Astrocyte of the spinal cord (primary cell): ENCODE results near the gene LSM7.
A peak's percentile ranks its signal among the peaks of the same experiment; 100 is the strongest.

Source experiments
- DNase-seq: peaks from one replicate; pipeline ENCODE4 v3.0.0; 2011; ENCODE audit warnings: low read depth, low spot score
- H3K4me3 ChIP-seq: 2 replicates; pipeline ENCODE4 v1.5.1; 2011; ENCODE audit warnings: low read depth, mild to moderate bottlenecking, low read length, moderate library complexity
- in situ Hi-C: cut with HindIII; loops from 2 replicates; pipeline ENCODE4 v1.10.0; 2017; ENCODE audit warnings: low sequenced_read_pairs
- TF ChIP-seq, protein P1 (sequence below): IDR thresholded peaks from 2 replicates; pipeline ENCODE4 v1.5.1; 2012; ENCODE audit warnings: low read depth, mild to moderate bottlenecking, low read length, inconsistent platforms

The LSM7 gene

DNA sequence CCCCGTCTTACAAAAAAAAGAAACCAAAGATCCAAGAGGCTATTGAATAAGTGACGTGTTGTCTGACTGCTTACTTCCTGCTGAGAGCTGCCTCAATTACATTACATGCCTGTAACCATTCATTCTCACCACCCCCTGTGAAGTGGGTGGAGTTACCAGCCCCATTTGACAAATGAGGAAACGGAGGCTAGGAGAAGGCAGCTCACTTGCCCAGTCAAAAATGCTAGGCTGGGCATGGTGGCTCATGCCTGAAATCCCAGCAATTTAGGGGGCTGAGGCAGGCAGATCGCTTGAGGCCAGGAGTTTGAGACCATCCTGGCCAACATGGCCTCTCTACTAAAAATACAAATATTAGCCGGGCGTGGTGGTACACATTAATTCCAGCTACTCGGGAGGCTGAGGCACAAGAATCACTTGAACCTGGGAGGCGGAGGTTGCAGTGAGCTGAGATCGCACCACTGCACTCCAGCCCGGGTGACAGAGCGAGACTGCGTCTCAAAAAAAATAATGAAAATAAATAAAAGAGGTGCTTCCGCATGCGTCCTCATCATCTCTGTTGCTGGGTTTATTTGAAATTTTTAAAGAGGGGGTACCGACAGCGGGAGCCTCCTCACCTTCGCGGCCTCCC lies 499 bp downstream of the LSM7 start:
- H3K4me3 ChIP-seq: peak overlapping the region; percentile 97
- TF ChIP-seq, protein P1, sequence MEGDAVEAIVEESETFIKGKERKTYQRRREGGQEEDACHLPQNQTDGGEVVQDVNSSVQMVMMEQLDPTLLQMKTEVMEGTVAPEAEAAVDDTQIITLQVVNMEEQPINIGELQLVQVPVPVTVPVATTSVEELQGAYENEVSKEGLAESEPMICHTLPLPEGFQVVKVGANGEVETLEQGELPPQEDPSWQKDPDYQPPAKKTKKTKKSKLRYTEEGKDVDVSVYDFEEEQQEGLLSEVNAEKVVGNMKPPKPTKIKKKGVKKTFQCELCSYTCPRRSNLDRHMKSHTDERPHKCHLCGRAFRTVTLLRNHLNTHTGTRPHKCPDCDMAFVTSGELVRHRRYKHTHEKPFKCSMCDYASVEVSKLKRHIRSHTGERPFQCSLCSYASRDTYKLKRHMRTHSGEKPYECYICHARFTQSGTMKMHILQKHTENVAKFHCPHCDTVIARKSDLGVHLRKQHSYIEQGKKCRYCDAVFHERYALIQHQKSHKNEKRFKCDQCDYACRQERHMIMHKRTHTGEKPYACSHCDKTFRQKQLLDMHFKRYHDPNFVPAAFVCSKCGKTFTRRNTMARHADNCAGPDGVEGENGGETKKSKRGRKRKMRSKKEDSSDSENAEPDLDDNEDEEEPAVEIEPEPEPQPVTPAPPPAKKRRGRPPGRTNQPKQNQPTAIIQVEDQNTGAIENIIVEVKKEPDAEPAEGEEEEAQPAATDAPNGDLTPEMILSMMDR: no peak
- peak; percentile 90 for DNase-seq
- in situ Hi-C loops: no loop called here

DNA sequence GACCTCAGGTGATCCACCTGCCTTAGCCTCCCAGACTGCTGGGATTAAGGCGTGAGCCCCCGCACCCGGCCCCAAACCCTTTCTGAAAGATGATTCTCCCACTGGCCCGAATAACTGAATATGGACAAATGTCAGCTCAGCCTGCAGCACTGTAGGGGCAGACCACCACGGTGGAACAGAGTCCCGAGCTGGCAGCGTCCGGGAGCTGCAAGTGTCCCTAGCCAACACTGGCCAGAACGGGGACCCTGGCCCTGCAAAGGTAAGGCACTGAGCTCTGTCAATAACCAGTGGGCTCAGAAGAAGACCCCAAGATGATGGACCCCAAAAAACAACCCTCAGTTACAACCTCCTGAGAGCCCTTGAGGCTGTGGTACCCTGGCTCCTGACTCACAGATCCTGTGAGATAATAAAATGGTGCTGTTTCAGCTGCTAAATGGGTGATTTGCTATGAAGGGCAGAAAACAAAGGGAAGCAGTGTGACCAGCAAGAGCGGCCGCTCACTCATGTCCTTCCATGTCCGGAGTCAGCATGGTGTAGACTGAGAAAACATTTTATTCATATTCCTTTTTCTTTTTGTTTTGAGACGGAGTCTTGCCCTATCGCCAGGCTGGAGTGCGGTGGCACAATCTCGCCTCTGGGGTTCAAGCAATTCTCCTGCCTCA lies 1.6 kb downstream of the LSM7 start:
- TF ChIP-seq, protein P1: no peak
- in situ Hi-C loops: no loop called here
- DNase-seq: no peak
- H3K4me3 ChIP-seq: peak overlapping the region; percentile 97

DNA sequence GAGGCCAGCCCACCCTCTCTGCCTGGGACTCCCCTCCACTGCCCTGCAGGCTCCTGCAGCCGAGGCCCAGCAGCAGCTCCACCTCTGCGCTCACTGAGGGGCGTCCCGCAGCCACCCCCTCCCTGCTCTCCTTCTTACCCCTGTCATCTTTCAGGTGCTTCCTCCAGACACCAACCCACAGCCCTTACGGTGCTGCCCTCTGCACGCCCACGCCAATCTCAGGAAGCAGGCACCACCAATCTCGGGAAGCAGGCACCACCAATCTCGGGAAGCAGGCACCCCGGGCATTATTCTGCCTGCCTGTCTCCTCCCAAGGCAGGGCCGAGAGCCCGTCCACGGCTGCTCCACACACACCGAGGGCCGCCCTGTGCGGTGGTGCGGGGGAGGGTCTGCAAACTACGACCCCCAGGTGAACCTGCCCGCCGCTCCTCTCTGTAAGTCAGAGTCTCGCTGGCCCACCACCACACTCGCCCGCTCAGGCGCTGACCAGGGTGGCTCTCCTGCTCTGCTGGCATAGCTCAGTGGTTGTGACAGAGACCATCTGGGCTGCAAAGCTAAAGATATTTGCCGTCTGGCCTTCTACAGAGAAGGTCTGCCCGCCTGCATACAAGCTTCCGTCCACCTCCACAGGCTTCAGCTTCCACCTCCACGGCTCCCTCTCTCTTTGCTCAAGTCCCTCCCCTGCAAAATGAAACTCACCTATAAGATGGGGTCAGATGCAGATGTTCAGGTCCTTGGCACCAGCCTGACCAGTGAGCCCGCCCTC lies 2.9 kb downstream of the LSM7 start:
- TF ChIP-seq, protein P1: no peak
- H3K4me3 ChIP-seq: no peak overlapping the region
- DNase-seq: no peak
- in situ Hi-C loops: no loop called here

DNA sequence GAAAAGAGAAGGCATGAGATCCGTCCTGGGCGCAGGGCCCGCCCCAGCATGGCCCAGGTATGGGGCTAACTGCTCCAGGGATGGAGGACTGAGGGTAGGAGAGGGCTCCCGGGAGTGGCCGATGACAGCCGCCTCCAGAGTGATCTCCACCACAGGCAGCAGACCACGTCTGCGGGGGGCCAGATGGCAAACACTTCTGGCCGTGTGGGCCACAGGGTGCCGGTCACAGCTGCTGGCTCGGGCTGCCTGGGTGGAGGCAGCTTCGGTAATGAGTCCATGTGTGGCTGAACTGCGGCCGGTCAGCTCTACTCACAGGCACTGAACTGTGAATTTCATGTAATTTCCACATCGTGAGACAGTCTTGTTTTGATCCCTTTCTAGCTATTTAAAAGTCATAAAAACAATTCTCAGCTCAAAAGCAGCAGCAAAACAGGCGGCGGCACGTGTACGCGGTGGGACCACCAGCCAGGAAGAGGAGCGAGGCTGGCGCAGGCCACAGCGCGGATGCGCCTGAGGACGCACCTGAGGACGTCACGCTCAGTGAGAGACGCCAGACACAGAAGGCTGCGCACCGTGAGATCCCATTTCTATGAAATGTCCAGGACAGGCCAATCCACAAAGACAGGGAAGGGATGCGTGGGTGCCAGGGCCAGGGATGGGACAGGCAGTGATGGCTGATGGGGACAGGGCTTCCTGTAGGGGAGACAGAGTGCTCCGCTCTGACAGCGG lies 4.0 kb downstream of the LSM7 start:
- in situ Hi-C loops: no loop called here
- DNase-seq: no peak
- H3K4me3 ChIP-seq: no peak overlapping the region
- TF ChIP-seq, protein P1: no peak

DNA sequence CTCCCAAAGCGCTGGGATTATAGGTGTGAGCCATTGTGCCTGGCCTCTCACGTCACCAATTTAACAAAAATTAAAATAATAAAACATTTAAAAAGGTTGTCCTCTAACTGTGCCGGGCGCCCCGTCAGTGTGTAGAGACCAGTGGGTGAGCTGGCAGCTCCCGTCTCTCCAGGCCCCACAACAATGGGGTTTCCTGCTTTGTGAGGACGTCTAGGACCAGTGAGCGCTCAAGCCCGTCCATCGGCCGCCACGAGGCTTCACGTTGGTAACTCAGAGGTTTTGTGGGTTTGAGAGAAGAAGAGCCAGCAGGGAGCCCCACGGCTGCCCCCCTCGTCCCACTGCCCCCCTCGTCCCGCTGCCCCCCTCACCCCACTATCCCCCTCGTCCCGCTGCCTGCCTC lies 4.7 kb downstream of the LSM7 start:
- DNase-seq: no peak
- in situ Hi-C loops: no loop called here
- no peak overlapping the region for H3K4me3 ChIP-seq
- TF ChIP-seq, protein P1: no peak

DNA sequence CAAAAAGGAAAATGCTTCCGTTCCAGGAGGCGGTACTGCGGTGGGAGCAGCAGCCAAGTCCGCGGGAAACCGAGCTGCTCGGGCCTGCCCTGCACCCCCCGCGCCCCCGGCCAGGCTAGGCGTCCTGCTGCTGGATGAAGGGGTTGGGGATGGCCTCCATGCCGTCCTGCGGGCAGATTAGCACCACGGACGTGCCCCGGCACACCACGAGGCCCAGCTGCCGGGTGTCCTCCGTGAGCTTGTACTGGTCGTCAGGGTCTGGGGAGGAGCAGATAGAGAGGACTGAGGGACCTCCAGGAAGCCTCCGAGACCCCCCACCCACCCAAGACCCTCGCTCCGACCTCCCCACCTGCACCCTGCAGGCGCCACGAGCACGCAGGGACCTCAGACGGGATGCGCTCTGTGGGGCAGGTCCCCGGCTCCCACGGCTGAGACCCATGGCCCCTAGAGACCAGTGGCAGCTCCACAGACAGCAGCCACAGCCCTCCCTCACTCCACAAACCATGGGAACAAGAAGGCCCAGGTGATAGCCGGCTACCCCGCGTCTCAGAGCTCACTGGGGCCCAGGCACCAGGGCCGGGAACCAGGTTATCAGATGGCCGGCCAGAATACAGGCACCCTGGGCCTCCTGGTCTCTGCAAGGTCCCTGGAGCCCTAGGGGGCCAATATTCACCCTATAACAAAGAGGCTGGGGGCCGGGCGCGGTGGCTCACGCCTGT lies 6.7 kb downstream of the LSM7 start:
- no peak for DNase-seq
- no peak overlapping the region for H3K4me3 ChIP-seq
- in situ Hi-C loops: no loop called here
- TF ChIP-seq, protein P1: no peak
